Kidney (tissue), 14 donors: ENCODE results near the gene CCDC68. TPM values are rescaled to one million over a fixed set of nuclear protein-coding genes. Genes with fewer than 3 reads are reported as not detected.

Source experiments
- DNase-seq, 5 donors: peaks; one replicate each; pipeline ENCODE4 v3.0.0-alpha.2; 2013 to 2020
- FAIRE-seq: peaks from 2 replicates; lab custom pipeline; 2012; peaks lifted over from hg19 to GRCh38; lab: Jason Lieb, UNC
- H3K27ac ChIP-seq, 2 donors: one replicate each; pipeline ENCODE4 v1.7.0; 2013; ENCODE audit warnings: low read depth in 2 of 2, low read length in 2 of 2, inconsistent platforms in 1 of 2
- H3K27me3 ChIP-seq: one replicate; pipeline ENCODE4 v1.7.1; 2013; ENCODE audit warnings: low read length, inconsistent platforms; ENCODE audit not compliant: control insufficient read depth, insufficient read depth
- H3K36me3 ChIP-seq, 3 donors: one replicate each; pipeline versions ENCODE4 v1.7.0 to v1.7.1; 2013; ENCODE audit warnings: low read length in 3 of 3, control low read depth in 1 of 3, inconsistent platforms in 1 of 3; ENCODE audit not compliant: insufficient read depth in 3 of 3, control insufficient read depth in 2 of 3
- H3K4me1 ChIP-seq, 3 donors: one replicate each; pipeline versions ENCODE4 v1.7.0 to v1.7.1; 2013; ENCODE audit warnings: low read length in 3 of 3, inconsistent platforms in 1 of 3, low read depth in 1 of 3; ENCODE audit not compliant: control insufficient read depth in 2 of 3, insufficient read depth in 2 of 3
- H3K4me3 ChIP-seq, 3 donors: one replicate each; pipeline versions ENCODE4 v1.7.0 to v1.8.1; 2013; ENCODE audit warnings: low read length in 3 of 3, control low read depth in 1 of 3, inconsistent platforms in 1 of 3
- H3K9ac ChIP-seq, 3 donors: one replicate each; pipeline versions ENCODE4 v1.7.0 to v1.7.1; 2013; ENCODE audit warnings: low read length in 3 of 3, control low read depth in 1 of 3, inconsistent platforms in 1 of 3
- H3K9me3 ChIP-seq, 3 donors: one replicate each; pipeline versions ENCODE4 v1.7.0 to v1.7.1; 2013; ENCODE audit warnings: low read length in 3 of 3, control low read depth in 1 of 3, inconsistent platforms in 1 of 3; ENCODE audit not compliant: control insufficient read depth in 2 of 3, insufficient read depth in 1 of 3
- intact Hi-C: fragments of 100-400 bp; cut with DNase I; formaldehyde crosslinking; loops from one replicate; pipeline ENCODE4 v1.11.1; 2022
- polyA plus RNA-seq: library from polyadenylated mRNA; stranded (reverse); fragments of 350-450 nt; fragmentation: Illumina TruSeq; extraction: RNeasy Lipid Tissue Mini Kit (QIAGEN cat#74804); gene quantifications from one replicate; pipeline ENCODE4 v1.2.3, GENCODE V29; 2014; ENCODE audit warnings: low read depth, low replicate concordance; ENCODE audit not compliant: insufficient read depth
- total RNA-seq: library from RNA; stranded (reverse); fragmentation: NEBNext Ultra II Directional; extraction: Animal tissue kit (Norgen Biotek cat#: 25700); gene quantifications from one replicate; pipeline ENCODE4 v1.2.1, GENCODE V29; 2021
- TF ChIP-seq, protein P1 (sequence below): IDR thresholded peaks from 3 replicates; pipeline ENCODE4 v1.5.1; 2012; ENCODE audit warnings: mild to moderate bottlenecking, moderate library complexity, borderline replicate concordance; ENCODE audit not compliant: insufficient read depth; ENCODE audit errors: extremely low read depth
- donor health status: control.
- donor health status: control.
- donor health status: control.
- donor health status: control.
- donor health status: control.
- donor health status: DM: yes; HTN: yes; CAD: no.
- donor health status: Normal renal cell carcinoma (clear cell type).

Gene CCDC68
- total and polyA plus RNA-seq, 2 donors from 2014 or later: 2.6 to 6.1 TPM

DNA sequence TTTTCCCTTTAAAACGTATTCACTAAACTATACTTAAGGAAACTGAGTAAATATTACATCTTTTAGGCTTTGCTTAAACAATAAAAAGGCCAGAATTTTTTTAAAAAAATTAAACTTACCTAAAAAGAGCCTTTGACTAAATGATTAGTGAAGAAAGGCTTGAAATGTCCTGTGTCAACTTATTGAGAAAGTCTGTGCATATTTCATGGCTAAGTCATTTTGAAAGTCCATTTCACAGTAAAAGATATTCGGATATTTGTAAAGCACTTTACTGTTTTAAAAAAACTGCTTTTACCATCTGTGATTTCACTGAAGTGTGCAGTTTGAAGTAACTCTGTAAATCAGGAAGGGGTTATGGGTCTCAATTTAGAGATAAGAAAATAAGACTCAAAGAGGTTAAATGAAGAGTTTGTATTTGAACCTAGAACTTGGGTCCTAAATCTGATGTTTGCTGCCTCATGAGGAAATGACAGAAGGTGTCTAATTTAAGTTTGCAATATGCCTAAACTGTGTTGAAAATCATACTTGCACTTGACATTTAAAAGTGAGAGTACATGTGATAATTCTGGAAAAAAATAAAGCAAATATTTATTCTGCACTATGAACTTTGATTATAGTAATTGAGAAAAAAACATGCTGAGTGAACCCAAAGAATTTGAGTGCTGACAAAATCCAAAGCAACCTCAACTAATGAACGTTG lies 80.5 kb downstream of the CCDC68 start:
- Histone ChIP-seq H3K36me3 (no peaks in the 10 kb centered on the region), H3K9me3 (no peaks in the 10 kb centered on the region), H3K9ac (no peak overlapping the region), H3K4me3 (no peak overlapping the region), H3K27me3 (no peaks in the 10 kb centered on the region), H3K27ac (no peak overlapping the region), H3K4me1 (no peaks in the 10 kb centered on the region)
- intact Hi-C loops: no loop called here
- TF ChIP-seq, protein P1, sequence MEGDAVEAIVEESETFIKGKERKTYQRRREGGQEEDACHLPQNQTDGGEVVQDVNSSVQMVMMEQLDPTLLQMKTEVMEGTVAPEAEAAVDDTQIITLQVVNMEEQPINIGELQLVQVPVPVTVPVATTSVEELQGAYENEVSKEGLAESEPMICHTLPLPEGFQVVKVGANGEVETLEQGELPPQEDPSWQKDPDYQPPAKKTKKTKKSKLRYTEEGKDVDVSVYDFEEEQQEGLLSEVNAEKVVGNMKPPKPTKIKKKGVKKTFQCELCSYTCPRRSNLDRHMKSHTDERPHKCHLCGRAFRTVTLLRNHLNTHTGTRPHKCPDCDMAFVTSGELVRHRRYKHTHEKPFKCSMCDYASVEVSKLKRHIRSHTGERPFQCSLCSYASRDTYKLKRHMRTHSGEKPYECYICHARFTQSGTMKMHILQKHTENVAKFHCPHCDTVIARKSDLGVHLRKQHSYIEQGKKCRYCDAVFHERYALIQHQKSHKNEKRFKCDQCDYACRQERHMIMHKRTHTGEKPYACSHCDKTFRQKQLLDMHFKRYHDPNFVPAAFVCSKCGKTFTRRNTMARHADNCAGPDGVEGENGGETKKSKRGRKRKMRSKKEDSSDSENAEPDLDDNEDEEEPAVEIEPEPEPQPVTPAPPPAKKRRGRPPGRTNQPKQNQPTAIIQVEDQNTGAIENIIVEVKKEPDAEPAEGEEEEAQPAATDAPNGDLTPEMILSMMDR: no peak
- DNase-seq: no peak
- no peak for FAIRE-seq

DNA sequence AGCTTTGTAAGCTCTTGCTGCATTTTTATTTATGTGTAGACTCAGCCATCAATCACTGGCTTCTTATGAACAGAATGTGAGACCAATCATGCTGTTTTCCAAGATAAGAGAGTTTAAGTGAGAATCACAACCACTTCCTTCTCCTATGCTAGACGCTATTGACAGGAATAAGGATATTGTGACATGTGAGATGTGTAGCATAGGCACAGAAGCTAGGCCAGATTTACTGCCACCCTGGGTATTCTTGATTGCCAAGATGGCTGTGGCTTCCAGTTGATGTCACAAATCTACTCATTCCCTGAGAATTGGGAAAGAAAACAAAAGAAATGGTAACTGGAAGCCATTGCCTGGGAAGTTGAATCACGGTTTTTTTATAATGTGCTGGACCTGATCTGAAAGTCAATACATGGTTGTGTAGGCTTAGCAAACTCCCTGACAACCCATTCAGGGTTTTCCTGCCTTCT lies 81.1 kb downstream of the CCDC68 start:
- no peak overlapping the region for H3K27ac ChIP-seq
- DNase-seq: no peak
- H3K4me1 ChIP-seq: no peaks in the 10 kb centered on the region
- no peaks in the 10 kb centered on the region for H3K27me3 ChIP-seq
- intact Hi-C loops: no loop called here
- H3K4me3 ChIP-seq: no peak overlapping the region
- no peaks in the 10 kb centered on the region for H3K9me3 ChIP-seq
- FAIRE-seq: no peak
- no peaks in the 10 kb centered on the region for H3K36me3 ChIP-seq
- TF ChIP-seq, protein P1: no peak
- no peak overlapping the region for H3K9ac ChIP-seq

DNA sequence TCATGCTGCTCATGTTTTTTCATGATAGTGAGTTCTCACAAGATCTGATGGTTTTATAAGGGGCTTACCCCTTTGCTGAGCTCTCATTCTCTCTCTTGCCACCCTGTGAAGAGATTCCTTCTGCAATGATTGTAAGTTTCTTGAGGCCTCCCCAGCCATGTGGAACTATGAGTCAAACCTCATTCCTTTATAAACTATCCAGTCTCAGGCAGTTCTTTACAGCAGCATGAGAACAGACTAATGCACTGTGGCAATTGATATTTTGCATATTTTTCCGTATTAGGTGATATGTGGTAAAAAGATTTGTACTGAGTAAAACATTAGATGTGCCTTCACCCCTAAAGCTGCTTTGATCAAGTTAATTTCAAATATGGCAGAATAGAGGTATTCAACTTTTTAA lies 82.2 kb downstream of the CCDC68 start:
- H3K4me1 ChIP-seq: no peaks in the 10 kb centered on the region
- TF ChIP-seq, protein P1: no peak
- no peak overlapping the region for H3K4me3 ChIP-seq
- intact Hi-C loops: no loop called here
- H3K9me3 ChIP-seq: no peaks in the 10 kb centered on the region
- FAIRE-seq (no peak), DNase-seq (no peak)
- no peak overlapping the region for H3K27ac ChIP-seq
- H3K36me3 ChIP-seq: no peaks in the 10 kb centered on the region
- no peaks in the 10 kb centered on the region for H3K27me3 ChIP-seq
- H3K9ac ChIP-seq: no peak overlapping the region
